Measurements from ENCODE around the gene FKBP14.

The FKBP14 gene

GRCh38 chr7:30003098-30003497 lies 23.4 kb downstream of the FKBP14 start:
- no peak for DNase-seq (ENCODE audit: low read depth in 1 of 2, low spot score in 1 of 2)
- Histone ChIP-seq H3K4me3 (replicated peaks; ENCODE audit: insufficient read depth, low read length) (no peak overlapping the region), H3K27me3 (ENCODE audit: insufficient read depth, poor library complexity, severe bottlenecking) (no peaks in the 10 kb centered on the region)

DNA sequence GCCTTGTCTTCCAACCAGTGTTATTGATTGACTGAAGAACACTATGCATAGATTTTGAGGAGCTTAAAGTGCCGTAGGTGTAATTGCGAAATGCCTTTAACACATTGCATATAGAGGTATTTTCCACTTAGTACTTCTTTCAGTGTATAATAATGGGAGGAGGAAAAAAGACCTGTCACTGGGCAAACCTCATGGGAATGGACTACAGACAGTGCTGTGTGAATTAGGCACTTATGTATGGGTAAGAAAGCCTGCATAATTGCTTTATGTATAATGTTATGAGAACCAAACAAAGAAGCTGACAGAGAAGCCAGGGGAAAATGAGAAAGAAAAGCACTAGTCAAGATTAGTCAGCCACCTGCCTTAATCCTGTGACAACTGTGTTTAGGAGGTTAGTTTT lies 24.5 kb downstream of the FKBP14 start:
- no peak for DNase-seq (ENCODE audit: low read depth in 1 of 2, low spot score in 1 of 2)
- Histone ChIP-seq H3K27me3 (ENCODE audit: insufficient read depth, poor library complexity, severe bottlenecking) (no peaks in the 10 kb centered on the region), H3K27ac (replicated peaks) (no peak overlapping the region), H3K4me3 (replicated peaks; ENCODE audit: insufficient read depth, low read length) (no peak overlapping the region)
- no peak for TF ChIP-seq POLR2AphosphoS5 (IDR thresholded peaks at IDR 0.05; ENCODE audit: low read depth)
- TF ChIP-seq, protein P1, sequence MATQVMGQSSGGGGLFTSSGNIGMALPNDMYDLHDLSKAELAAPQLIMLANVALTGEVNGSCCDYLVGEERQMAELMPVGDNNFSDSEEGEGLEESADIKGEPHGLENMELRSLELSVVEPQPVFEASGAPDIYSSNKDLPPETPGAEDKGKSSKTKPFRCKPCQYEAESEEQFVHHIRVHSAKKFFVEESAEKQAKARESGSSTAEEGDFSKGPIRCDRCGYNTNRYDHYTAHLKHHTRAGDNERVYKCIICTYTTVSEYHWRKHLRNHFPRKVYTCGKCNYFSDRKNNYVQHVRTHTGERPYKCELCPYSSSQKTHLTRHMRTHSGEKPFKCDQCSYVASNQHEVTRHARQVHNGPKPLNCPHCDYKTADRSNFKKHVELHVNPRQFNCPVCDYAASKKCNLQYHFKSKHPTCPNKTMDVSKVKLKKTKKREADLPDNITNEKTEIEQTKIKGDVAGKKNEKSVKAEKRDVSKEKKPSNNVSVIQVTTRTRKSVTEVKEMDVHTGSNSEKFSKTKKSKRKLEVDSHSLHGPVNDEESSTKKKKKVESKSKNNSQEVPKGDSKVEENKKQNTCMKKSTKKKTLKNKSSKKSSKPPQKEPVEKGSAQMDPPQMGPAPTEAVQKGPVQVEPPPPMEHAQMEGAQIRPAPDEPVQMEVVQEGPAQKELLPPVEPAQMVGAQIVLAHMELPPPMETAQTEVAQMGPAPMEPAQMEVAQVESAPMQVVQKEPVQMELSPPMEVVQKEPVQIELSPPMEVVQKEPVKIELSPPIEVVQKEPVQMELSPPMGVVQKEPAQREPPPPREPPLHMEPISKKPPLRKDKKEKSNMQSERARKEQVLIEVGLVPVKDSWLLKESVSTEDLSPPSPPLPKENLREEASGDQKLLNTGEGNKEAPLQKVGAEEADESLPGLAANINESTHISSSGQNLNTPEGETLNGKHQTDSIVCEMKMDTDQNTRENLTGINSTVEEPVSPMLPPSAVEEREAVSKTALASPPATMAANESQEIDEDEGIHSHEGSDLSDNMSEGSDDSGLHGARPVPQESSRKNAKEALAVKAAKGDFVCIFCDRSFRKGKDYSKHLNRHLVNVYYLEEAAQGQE (IDR thresholded peaks at IDR 0.05; ENCODE audit: insufficient replicate concordance, low read depth): no peak
- no peak for TF ChIP-seq SPI1 (IDR thresholded peaks at IDR 0.05; ENCODE audit: borderline replicate concordance, low read depth)
- TF ChIP-seq GABPA (IDR thresholded peaks at IDR 0.05; ENCODE audit: low read depth): no peak
- TF ChIP-seq CTCF (IDR thresholded peaks at IDR 0.05; ENCODE audit: insufficient read depth, low read length): no peak

More at GRCh38 chr7:30003098-30003497, 23.4 kb downstream of the FKBP14 start:
- TF ChIP-seq POLR2AphosphoS5 (IDR thresholded peaks at IDR 0.05; ENCODE audit: low read depth): no peak
- no peak for TF ChIP-seq GABPA (IDR thresholded peaks at IDR 0.05; ENCODE audit: low read depth)
- TF ChIP-seq CTCF (IDR thresholded peaks at IDR 0.05; ENCODE audit: insufficient read depth, low read length): no peak
- TF ChIP-seq SPI1 (IDR thresholded peaks at IDR 0.05; ENCODE audit: borderline replicate concordance, low read depth): no peak
- TF ChIP-seq, protein P1 (IDR thresholded peaks at IDR 0.05; ENCODE audit: insufficient replicate concordance, low read depth): no peak
- H3K27ac ChIP-seq (replicated peaks): no peak overlapping the region

- no peak overlapping the region for H3K4me3 ChIP-seq (replicated peaks; ENCODE audit: insufficient read depth, low read length)
- H3K27ac ChIP-seq (replicated peaks): no peak overlapping the region
- TF ChIP-seq, protein P1 (IDR thresholded peaks at IDR 0.05; ENCODE audit: insufficient replicate concordance, low read depth): no peak
- TF ChIP-seq CTCF (IDR thresholded peaks at IDR 0.05; ENCODE audit: insufficient read depth, low read length) (no peak), GABPA (IDR thresholded peaks at IDR 0.05; ENCODE audit: low read depth) (no peak), SPI1 (IDR thresholded peaks at IDR 0.05; ENCODE audit: borderline replicate concordance, low read depth) (no peak), POLR2AphosphoS5 (IDR thresholded peaks at IDR 0.05; ENCODE audit: low read depth) (no peak)
- DNase-seq (ENCODE audit: low read depth in 1 of 2, low spot score in 1 of 2): no peak
- no peaks in the 10 kb centered on the region for H3K27me3 ChIP-seq (ENCODE audit: insufficient read depth, poor library complexity, severe bottlenecking)
These were observed 28.0 kb downstream of the FKBP14 start for GRCh38 chr7:29998489-29998888.
